ENCODE measurements around the gene SLC39A1. TPM values are rescaled to one million over a fixed set of nuclear protein-coding genes. Genes with fewer than 3 reads are reported as not detected.

SLC39A1 gene
- total and polyA plus RNA-seq, 9 of the 15 experiments (the other 6 are each of a cell fraction or from before 2014, with no cell fraction given), result 9.9 to 81.1 (median 62.7) TPM

- TF ChIP-seq CUX1 (CRISPR knock-in tag; IDR thresholded peaks at IDR 0.05) (no peak), CREM (IDR thresholded peaks at IDR 0.05; ENCODE audit: low read depth) (peak; percentile 89), TAL1 (IDR thresholded peaks at IDR 0.05) (no peak), NFYB (IDR thresholded peaks at IDR 0.05; ENCODE audit: extremely low read depth, insufficient read length) (peak; percentile 80), TRIM24 (IDR thresholded peaks at IDR 0.05) (no peak), FOXP4 (CRISPR knock-in tag; IDR thresholded peaks at IDR 0.05; ENCODE audit: borderline replicate concordance) (no peak), KDM5B (IDR thresholded peaks at IDR 0.05; ENCODE audit: insufficient replicate concordance, low read depth, low read length) (peak; percentile 56), FOXP1 (CRISPR knock-in tag; IDR thresholded peaks at IDR 0.05) (peak; percentile 46), ZNF134 (CRISPR knock-in tag; conservative IDR thresholded peaks at IDR 0.05) (no peak), POLR2H (tag; IDR thresholded peaks at IDR 0.05; ENCODE audit: low read depth) (peak; percentile 59), ARID2 (IDR thresholded peaks at IDR 0.05) (no peak), TARDBP (IDR thresholded peaks at IDR 0.05) (peak; percentile 67; the same call in 1 of the 2 replicates), SP2 (IDR thresholded peaks at IDR 0.05; ENCODE audit: extremely low read depth, low read depth, low read length, poor library complexity, severe bottlenecking) (peak; percentile 78), BDP1 (IDR thresholded peaks at IDR 0.05; ENCODE audit: insufficient read depth, insufficient read length) (no peak), HES1 (IDR thresholded peaks at IDR 0.05; ENCODE audit: low read depth) (no peak), SMARCB1 (IDR thresholded peaks at IDR 0.05; ENCODE audit: insufficient read length, low read depth) (no peak)
- TF ChIP-seq, protein P1, sequence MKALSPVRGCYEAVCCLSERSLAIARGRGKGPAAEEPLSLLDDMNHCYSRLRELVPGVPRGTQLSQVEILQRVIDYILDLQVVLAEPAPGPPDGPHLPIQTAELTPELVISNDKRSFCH (CRISPR knock-in tag; IDR thresholded peaks at IDR 0.05), result no peak
- TF ChIP-seq, protein P1 (tag; IDR thresholded peaks at IDR 0.05), result no peak
Observed at GRCh38 chr1:153963030-153963849, at the start of gene SLC39A1 (continued).
